Inflammatory macrophage treated with lipopolysaccharide for 1 hour (primary cell): ENCODE measurements around the gene VPS13D.

Source experiments
- DNase-seq, 2 donors: peaks; one replicate each; pipeline ENCODE4 v3.0.0-alpha.2; 2020 to 2022

The VPS13D gene

GRCh38 chr1:12407050-12407961 lies 177.5 kb downstream of the VPS13D start:
- DNase-seq, result peak in 1 of 2 donors; percentile 21

- no peak for DNase-seq
These were observed 178.2 kb downstream of the VPS13D start for GRCh38 chr1:12407962-12408454.

DNA sequence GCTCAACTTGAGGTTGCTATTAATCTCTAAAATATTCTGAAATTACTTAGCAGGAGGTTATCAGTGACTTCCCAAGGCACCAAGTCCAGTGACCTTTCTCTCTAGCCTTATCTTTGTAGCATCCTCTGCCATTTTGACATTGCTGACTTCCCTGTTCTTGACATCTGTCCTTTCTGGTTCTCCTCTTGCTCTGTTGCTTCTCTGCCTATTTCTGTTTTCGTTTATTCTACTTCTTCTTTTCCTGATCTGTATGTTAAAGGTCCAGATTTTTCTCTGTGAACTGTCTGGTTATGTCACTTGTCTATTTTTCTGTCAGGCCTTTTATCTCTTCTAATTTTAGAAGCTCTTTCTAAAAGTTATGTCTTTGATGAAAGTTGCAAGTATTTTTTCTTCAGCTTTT lies 178.8 kb downstream of the VPS13D start:
- DNase-seq, result no peak

DNA sequence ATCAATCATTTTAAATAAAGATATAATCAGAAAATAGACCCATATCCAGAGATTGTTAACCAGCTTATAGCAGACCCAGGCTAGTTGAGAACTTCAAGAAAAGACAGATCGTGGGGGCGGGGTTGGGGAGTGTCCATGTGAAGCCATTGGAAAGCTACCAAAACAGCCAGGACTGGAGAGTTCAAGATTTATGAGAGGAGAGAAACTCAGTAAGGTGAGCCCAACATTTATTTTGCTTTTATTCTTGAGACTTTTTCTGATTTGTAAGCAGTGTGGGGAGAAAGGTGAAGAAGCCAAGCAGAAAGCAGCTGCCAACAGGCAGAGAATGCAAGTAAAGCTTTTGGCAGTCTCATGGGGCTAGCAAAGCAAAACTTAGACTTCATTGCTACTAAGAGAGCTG lies 179.9 kb downstream of the VPS13D start:
- no peak for DNase-seq

DNA sequence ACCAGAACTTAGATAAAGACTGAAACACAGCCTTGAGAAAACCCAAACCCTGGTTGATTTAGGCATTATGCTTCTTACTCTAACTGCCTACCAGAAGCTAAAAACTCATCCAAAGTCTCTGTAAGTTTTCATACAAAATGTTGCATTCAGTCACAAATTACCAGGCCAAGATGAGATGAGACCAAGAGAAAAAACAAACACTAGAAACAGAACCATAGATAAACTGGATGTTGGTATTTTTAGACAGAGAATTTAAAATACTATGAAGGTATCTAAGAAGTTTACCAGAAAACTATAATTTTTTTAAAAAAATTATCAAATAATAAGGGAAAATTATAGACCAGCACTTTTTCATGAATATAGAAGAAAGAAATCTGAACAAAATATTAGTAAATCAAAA lies 180.5 kb downstream of the VPS13D start:
- no peak for DNase-seq

DNA sequence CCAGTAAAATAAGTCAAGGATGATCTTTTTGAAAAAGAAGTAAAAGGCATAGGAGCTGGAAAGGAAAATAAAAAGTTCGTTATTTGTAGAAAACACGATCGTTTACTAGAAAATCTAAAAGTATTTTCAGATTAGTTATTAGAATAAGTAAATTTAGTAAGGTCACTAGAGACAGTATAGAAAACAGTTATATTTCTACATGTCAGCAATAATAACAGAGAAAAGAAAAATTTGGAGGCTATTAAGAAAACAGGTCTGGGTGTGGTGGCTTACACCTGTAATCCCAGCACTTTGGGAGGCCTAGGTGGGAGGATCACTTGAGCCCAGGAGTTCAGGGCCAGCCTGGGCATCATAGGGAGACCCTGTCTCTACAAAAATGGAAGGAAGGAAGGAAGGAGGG lies 181.3 kb downstream of the VPS13D start:
- DNase-seq, result no peak

- no peak for DNase-seq
These were observed 181.9 kb downstream of the VPS13D start for GRCh38 chr1:12411747-12412146.

DNA sequence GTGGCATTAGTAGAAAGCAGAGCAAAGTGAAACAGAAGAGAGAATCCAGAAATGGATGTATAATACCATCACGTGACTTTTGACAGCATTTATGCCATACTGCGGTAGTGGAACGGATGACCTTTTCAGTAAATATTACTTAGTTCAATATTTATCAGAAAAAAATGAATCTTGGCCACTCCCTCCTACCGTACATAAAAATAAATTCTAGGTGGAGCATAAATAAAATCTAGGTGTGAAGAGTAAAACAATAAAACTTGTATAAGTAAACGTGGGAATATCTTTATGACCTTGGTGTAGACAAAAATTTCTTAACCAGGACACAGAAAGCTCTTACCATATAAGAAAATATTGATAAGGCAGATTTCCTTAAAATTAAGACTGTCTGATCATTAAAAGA lies 182.6 kb downstream of the VPS13D start:
- DNase-seq, result no peak

GRCh38 chr1:12413664-12414410 lies 184.0 kb downstream of the VPS13D start:
- DNase-seq, result no peak

DNA sequence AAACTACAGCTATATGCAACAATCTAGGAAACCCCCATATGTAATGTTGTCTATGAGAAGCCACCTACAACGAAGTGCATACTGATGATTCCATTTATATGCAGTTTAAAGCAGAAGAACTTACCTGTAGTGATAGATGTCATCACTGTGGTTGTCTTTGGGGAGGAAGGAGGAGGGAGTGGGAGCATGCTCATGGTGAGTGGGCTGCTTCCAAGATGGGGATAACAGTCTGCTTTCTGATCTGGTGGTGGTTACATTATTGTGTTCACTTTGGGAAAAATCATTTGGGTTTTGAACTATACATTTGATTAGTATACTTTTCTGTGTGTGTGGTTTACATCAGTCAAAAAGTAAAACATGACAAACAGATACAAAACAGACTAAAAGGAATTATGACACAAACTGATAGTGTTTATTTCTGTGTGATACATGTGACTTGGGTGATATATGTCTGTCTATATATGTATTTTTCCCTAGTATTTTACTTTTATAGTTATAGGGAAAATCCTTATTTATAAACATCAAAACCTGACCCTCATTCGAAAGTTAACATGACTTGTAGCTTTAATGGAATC lies 184.7 kb downstream of the VPS13D start:
- no peak for DNase-seq

DNA sequence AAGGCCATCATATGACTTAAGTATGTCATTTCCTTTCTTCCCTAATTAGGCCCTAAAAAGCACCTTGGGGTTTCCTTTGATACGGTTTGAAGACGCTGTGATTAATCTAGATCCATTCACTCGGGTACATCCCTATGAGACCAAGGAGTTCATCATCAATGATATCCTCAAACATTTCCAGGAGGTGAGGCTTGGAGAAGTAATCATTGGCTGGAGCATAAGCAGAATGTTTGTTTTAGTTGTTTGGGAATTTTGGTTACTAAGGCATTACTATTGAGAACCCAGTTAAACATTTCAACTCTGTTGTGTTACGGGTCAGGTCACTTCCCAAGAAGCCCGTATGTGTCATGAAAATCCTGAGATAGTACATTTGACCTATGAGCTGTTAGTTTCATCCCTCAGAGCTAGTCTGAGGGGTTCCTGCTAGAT lies 185.2 kb downstream of the VPS13D start:
- peak in 1 of 2 donors; percentile 14 for DNase-seq

DNA sequence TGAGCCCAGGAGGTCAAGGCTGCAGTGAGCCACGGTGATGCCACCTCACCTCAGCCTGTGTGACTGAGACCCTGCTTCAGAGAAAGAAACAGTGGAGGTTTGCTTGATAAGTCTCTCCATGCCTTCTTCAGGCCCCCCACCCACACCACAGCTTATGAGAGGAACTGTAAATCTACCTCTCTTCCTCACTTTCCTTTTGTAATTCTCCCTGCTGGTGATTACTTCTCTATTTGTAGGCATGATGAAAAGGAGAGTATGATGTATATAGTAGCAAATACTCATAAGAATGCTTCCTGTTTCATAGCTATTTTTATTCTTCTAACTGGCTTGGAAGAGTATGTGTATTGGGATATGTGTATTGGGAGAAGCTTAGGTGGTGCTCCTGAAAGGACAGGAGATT lies 186.3 kb downstream of the VPS13D start:
- DNase-seq, result peak; percentile 32 to 57

- no peak for DNase-seq
These were observed 186.9 kb downstream of the VPS13D start for GRCh38 chr1:12416744-12417143.

DNA sequence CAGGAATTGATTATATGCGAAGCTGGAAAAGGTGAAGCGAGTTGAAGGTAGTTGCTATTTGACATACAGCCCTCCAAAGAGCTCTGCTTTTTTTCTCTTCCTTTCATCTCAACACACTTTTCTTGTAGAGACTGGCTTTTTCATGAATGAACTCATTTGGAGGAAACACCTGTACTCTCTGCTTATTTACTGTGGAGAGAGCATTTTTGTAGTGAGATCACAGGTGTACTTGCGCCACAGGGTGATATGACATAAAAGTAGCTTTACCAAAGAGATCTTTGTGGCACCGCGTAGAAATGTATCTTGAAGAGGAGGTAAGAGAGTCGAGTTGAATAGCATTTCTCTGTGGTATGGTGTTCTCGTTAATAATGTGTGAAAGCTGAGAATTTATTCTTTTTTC lies 187.6 kb downstream of the VPS13D start:
- DNase-seq, result no peak

DNA sequence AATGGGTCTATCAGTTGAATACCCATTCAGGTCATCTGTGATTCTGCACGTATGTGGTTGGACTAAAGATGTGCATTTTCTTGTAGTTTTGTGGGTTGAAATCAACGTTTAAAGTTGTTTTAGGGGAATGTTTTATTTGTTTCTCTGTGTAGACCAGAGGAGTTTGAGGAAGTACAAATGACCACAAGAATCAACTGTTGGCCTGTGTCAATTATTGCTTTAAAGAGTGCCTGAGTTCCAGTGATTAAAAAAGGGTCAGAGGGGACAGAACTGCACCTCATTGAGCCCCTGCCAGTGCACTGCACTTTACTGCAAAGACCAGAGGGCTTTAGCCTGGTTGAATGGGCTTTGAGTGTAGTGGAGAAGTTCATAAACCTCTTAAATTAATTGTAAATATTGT lies 190.3 kb downstream of the VPS13D start:
- no peak for DNase-seq

DNA sequence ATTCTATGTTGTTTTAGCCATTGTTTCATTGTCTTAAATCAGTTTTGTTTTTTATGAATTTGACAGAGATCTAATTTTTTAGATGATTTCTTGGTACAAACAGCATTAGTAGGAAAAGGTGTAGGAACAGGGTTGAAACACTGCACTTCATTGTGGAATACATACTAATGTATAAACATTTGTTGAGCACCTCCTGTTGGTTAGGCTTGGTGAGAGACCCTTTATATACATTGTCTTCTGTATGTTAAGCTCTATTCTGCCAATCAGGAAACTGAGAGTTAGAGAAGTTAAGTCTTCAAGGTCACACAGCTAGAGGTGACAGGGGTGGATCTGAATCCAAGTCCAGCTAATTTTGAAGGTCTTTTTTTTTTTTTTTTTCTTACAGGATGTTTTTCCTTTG lies 192.7 kb downstream of the VPS13D start:
- no peak for DNase-seq

- DNase-seq, result no peak
These were observed 194.3 kb downstream of the VPS13D start for GRCh38 chr1:12424087-12424529.

- DNase-seq, result no peak
These were observed 195.0 kb downstream of the VPS13D start for GRCh38 chr1:12424793-12425192.

GRCh38 chr1:12426030-12426429 lies 196.2 kb downstream of the VPS13D start:
- DNase-seq, result no peak

- no peak for DNase-seq
These were observed 198.5 kb downstream of the VPS13D start for GRCh38 chr1:12428334-12428733.

- DNase-seq, result no peak
These were observed 200.7 kb downstream of the VPS13D start for GRCh38 chr1:12430525-12430924.

DNA sequence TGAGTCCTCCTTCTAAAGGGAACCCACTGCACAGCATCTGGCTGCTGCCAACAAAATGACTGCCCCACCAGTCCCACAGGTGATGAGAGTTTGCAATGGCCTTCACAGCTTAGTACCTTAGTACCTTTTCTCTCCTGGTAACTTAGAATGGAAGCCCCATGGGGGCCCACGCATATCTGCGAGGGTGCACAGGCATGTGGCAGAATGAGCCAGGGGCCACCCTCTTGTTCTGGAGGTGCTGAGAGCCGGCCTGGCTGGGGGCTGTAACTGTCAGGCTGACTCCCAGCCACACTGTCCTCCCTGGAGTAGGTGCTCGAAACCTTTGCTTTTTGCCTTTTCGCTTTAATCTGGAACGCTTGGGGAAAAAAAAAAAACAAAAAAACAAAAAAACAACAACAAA lies 203.1 kb downstream of the VPS13D start:
- no peak for DNase-seq

DNA sequence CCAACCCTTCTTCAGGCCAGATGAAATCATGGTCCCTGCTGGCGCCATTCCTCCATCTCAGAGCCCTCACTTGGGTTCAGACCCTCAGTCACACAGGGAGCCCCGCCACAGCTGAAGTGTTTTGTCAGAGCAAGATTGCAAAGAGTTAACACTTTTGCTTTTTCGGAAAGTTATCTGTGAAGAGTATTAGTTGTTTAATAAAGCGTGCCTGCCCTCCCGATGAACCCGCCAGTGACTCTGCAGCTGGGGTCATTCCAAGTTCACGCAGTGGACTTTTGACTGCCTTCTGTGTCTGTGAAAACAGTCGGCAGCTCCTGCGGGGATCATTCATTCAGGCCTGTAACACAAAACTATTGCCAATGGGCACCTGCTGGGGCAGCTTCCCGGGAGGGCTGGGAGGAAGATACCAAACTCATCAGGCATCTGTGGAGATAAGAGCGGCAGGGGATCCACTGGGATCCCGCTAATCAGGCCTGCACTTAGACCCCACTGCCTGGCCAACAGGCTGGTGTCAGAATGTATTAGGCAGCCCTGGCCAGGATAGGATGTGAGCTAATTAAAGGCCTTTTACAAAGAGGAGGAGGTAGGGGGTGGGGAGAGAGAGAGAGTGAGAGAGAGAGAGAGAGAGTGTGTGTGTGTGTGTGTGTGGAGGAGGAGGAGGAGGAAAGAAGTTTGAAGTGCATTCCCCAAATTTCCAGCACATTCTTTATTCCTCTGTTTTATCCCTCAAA lies 203.7 kb downstream of the VPS13D start:
- no peak for DNase-seq
